PC-3 (cell line): Measurements from ENCODE around the gene NEIL1. TPM values are rescaled to one million over a fixed set of nuclear protein-coding genes. Genes with fewer than 3 reads are reported as not detected.
"Not testable (repeated sequence)": the region's sequence is repeated elsewhere in the genome, so short reads cannot be mapped to it uniquely, and the experiment has no call there.

Experiments used
- ATAC-seq: fragments of 200-7000 bp; cut with Tn5 transposase; 2 replicates; pipeline ENCODE4 v1.9.1; 2020; ENCODE audit warnings: mild to moderate bottlenecking, moderate library complexity
- BruUV-seq: library from RNA; stranded (reverse); fragments of 400-500 nt; replicated peaks from 2 replicates; lab custom pipeline; 2021; lab: Mats Ljungman, UMichigan
- CTCF ChIA-PET: fragments of 300-600 bp; sonication (Branson Sonifier 250); formaldehyde crosslinking; loops from one replicate; lab custom pipeline; 2022; ENCODE audit warnings: antibody characterized with exemption; lab: Charles Lee
- POLR2A ChIA-PET: fragments of 300-600 bp; sonication (Branson Sonifier 250); formaldehyde crosslinking; loops from one replicate; lab custom pipeline; 2022; ENCODE audit warnings: antibody characterized with exemption; ENCODE audit not compliant: unreplicated experiment; lab: Charles Lee
- DNase-seq: peaks from one replicate; pipeline ENCODE4 v3.0.0-alpha.2; 2015
- H2AFZ ChIP-seq: fragments of 300-600 bp; sonication (generic); 2 replicates; pipeline ENCODE4 v1.6.0; 2016; ENCODE audit warnings: antibody characterized with exemption, low read length
- H3F3A ChIP-seq: fragments of 300-600 bp; sonication (generic); one replicate; pipeline ENCODE4 v1.6.0; 2017; ENCODE audit warnings: antibody characterized with exemption, low read length, control low read depth, mild to moderate bottlenecking; ENCODE audit not compliant: unreplicated experiment
- H3K27ac ChIP-seq: fragments of 300-600 bp; sonication (generic); 2 replicates; pipeline ENCODE4 v1.5.1; 2016; ENCODE audit warnings: mild to moderate bottlenecking, low read length
- H3K27me3 ChIP-seq: fragments of 300-600 bp; sonication (generic); 2 replicates; pipeline ENCODE4 v1.6.1; 2016; ENCODE audit warnings: low read length, mixed read lengths
- H3K36me3 ChIP-seq: fragments of 300-600 bp; sonication (generic); 2 replicates; pipeline ENCODE4 v1.6.1; 2016; ENCODE audit warnings: low read depth, mixed run types, low read length, mixed read lengths
- H3K4me1 ChIP-seq: fragments of 300-600 bp; sonication (generic); 2 replicates; pipeline ENCODE4 v1.5.1; 2016; ENCODE audit warnings: low read length; ENCODE audit not compliant: insufficient read depth
- H3K4me2 ChIP-seq: fragments of 300-600 bp; sonication (generic); 2 replicates; pipeline ENCODE4 v1.6.0; 2016; ENCODE audit warnings: low read length
- H3K4me3 ChIP-seq: fragments of 300-600 bp; sonication (generic); 2 replicates; pipeline ENCODE4 v1.5.1; 2016; ENCODE audit warnings: mild to moderate bottlenecking, low read length, mixed read lengths
- H3K79me2 ChIP-seq: fragments of 300-600 bp; sonication (generic); 2 replicates; pipeline ENCODE4 v1.6.1; 2017; ENCODE audit warnings: low read length, mixed read lengths
- H3K9ac ChIP-seq: fragments of 300-600 bp; sonication (generic); 2 replicates; pipeline ENCODE4 v1.6.0; 2016; ENCODE audit warnings: mild to moderate bottlenecking, low read length
- H3K9me2 ChIP-seq: fragments of 300-600 bp; sonication (generic); replicated peaks from 2 replicates; pipeline ENCODE4 v1.6.1; 2016; ENCODE audit warnings: mixed run types, low read length, mixed read lengths
- H3K9me3 ChIP-seq: fragments of 300-600 bp; sonication (generic); 2 replicates; pipeline ENCODE4 v1.6.1; 2016; ENCODE audit warnings: low read length, mixed read lengths
- H4K20me1 ChIP-seq: fragments of 300-600 bp; sonication (generic); 2 replicates; pipeline ENCODE4 v1.6.1; 2016; ENCODE audit warnings: low read length, mixed read lengths
- CTCF ChIP-seq: fragments of 300-600 bp; sonication (generic); conservative IDR thresholded peaks from 2 replicates; pipeline ENCODE4 v1.5.1; 2017; ENCODE audit warnings: antibody characterized with exemption, low read depth, mild to moderate bottlenecking, low read length
- EZH2 ChIP-seq: fragments of 300-600 bp; sonication (generic); IDR thresholded peaks from one replicate; pipeline ENCODE4 v1.6.1; 2017; ENCODE audit warnings: antibody characterized with exemption, mild to moderate bottlenecking, low read length; ENCODE audit not compliant: unreplicated experiment
- EZH2phosphoT487 ChIP-seq: fragments of 300-600 bp; sonication (generic); IDR thresholded peaks from 2 replicates; pipeline ENCODE4 v1.6.1; 2018; ENCODE audit warnings: mild to moderate bottlenecking, antibody characterized with exemption, low read length, borderline replicate concordance
- intact Hi-C: fragments of 100-400 bp; cut with micrococcal nuclease; formaldehyde crosslinking; loops from 2 replicates; pipeline ENCODE4 v1.9.0; 2023
- total RNA-seq: library from RNA; depleted of rRNA; stranded (reverse); fragments of >200 nt; gene quantifications from 2 replicates; pipeline ENCODE4 v1.2.3, GENCODE V29; 2014

NEIL1 gene
- total RNA-seq, 1 experiment from 2014 or later: 4.1 TPM

DNA sequence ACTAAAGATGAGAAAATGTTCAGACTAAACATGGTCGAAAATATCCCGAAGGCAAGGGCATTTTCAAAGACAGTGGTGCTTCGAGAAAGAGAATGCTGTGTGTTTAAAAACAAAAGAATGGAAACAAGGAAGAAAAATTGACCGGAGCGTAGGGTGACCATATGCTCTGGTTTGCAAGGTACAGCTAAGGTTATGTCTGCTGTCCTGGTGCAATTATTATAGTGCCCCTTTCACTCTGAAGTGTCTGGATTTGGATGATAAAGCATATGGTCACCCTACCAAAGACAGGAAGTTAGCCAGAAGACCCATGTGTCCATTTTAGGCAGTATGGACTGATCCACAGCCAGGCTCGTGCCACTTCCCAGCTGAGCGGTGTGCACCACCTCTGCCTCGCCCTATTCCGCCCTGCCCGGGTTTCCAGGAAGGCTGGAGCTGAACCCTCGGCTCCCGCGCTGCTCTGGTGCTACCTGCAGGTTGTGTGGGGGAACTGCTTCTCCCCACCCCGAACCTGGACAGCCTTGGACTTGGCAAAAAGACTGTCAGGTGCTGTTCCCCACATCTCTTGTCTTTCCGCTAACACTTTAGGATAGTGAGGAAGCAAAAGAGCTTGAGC is 39.0 kb upstream of the NEIL1 start:
- ChIA-PET CTCF (no interaction called here), POLR2A (no interaction called here)
- H3K27ac ChIP-seq: no peak overlapping the region
- peaks cover 7% of the 10 kb centered on the region; the same call in 1 of the 2 replicates for H3K27me3 ChIP-seq
- H3K79me2 ChIP-seq: no peaks in the 10 kb centered on the region
- DNase-seq: peak; percentile 67
- ATAC-seq: peak; percentile 84
- no peaks in the 10 kb centered on the region for H3K9me2 ChIP-seq
- H3K4me1 ChIP-seq: 0 out of 2 replicates have a peak, but pooled peaks cover 2% of the 10 kb centered on the region
- H3K9me3 ChIP-seq: no peaks in the 10 kb centered on the region
- intact Hi-C loops: no loop called here
- no peaks in the 10 kb centered on the region for H3F3A ChIP-seq
- no peak overlapping the region for H3K4me3 ChIP-seq
- no peaks in the 10 kb centered on the region for H3K36me3 ChIP-seq
- peak overlapping the region; percentile 64 for H3K4me2 ChIP-seq
- no peak overlapping the region for H3K9ac ChIP-seq
- no peak for TF ChIP-seq EZH2phosphoT487
- no peak for TF ChIP-seq EZH2
- peak; percentile 75 for TF ChIP-seq CTCF
- H2AFZ ChIP-seq: peak overlapping the region; percentile 83
- no TSS peak for BruUV-seq
- H4K20me1 ChIP-seq: no peaks in the 10 kb centered on the region

DNA sequence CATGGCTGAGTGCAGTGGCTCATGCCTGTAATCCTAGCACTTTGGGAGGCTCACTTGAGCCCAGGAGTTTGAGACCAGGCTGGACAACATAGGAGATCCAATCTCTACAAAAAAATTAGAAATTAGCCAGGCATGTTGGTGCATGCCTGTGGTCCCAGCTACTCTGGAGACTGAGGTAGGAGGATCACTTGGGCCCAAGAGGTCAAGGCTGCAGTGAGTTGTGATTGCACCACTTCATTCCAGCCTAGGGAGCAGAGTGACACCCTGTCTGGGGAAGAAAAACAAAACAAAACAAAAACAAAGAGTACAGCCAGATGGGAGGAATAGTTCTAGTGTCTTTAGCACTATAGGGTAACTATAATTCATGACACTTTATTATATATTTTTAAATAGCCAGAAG is 37.1 kb upstream of the NEIL1 start:
- ChIA-PET CTCF (no interaction called here), POLR2A (no interaction called here)
- Histone ChIP-seq H4K20me1 (no peaks in the 10 kb centered on the region), H3K9ac (no peak overlapping the region), H3K27ac (no peak overlapping the region), H3F3A (no peaks in the 10 kb centered on the region), H3K4me2 (no peak overlapping the region), H3K9me3 (no peaks in the 10 kb centered on the region), H3K79me2 (no peaks in the 10 kb centered on the region), H2AFZ (no peak overlapping the region), H3K36me3 (no peaks in the 10 kb centered on the region), H3K27me3 (peaks cover 1% of the 10 kb centered on the region; the same call in 1 of the 2 replicates), H3K9me2 (no peaks in the 10 kb centered on the region), H3K4me3 (no peak overlapping the region), H3K4me1 (0 out of 2 replicates have a peak, but pooled peaks cover 3% of the 10 kb centered on the region)
- TF ChIP-seq EZH2 (no peak), CTCF (no peak), EZH2phosphoT487 (no peak)
- DNase-seq: no peak
- intact Hi-C loops: no loop called here
- BruUV-seq: no TSS peak
- no peak for ATAC-seq

DNA sequence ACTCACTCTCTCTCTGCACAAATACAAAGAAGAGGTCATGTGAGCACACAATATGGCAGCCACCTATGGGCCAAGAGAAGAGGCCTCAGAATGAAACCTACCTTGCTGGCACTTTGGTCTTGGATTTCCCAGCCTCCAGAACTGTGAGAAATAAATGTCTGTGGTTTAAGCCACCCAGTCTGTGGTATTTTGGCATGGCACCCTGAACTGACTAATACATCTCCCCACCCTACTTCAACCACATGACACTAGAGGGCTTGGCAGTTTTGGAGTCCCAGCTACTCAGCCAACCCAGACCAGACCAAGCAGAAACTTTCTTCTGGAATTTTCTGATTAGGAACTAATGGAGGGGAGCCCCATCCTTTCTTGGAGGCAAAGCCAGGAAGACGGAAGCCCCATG is 34.3 kb upstream of the NEIL1 start:
- H3F3A ChIP-seq, H3K36me3 ChIP-seq, H3K27ac ChIP-seq, CTCF ChIA-PET, H3K9me2 ChIP-seq, H3K4me2 ChIP-seq, H3K27me3 ChIP-seq, ATAC-seq, intact Hi-C loops, BruUV-seq, H3K79me2 ChIP-seq, H2AFZ ChIP-seq, H4K20me1 ChIP-seq, POLR2A ChIA-PET, H3K4me1 ChIP-seq, H3K4me3 ChIP-seq, H3K9me3 ChIP-seq, H3K9ac ChIP-seq: not testable (repeated sequence)
- peak; percentile 37 for DNase-seq
